Caco-2 (cell line): ENCODE measurements around the gene FAM171A2. TPM values are rescaled to one million over a fixed set of nuclear protein-coding genes. Genes with fewer than 3 reads are reported as not detected.

Experiments
- BruUV-seq: library from RNA; stranded (reverse); fragments of 400-500 nt; replicated peaks from 2 replicates; lab custom pipeline; 2021; lab: Mats Ljungman, UMichigan
- CTCF ChIA-PET: fragments of 300-600 bp; sonication (Branson Sonifier 250); formaldehyde crosslinking; loops from one replicate; lab custom pipeline; 2022; ENCODE audit warnings: antibody characterized with exemption; lab: Charles Lee
- POLR2A ChIA-PET: fragments of 300-600 bp; sonication (Branson Sonifier 250); formaldehyde crosslinking; loops from one replicate; lab custom pipeline; 2022; ENCODE audit warnings: antibody characterized with exemption; lab: Charles Lee
- DNase-seq, 2 experiments: peaks; one replicate each; pipeline versions ENCODE4 v3.0.0 to v3.0.0-alpha.2; 2020 to 2022
- H3K27me3 ChIP-seq: replicated peaks from 2 replicates; pipeline ENCODE4 v1.6.0; 2011; ENCODE audit warnings: low read length; ENCODE audit not compliant: control insufficient read depth, insufficient read depth
- H3K36me3 ChIP-seq: 2 replicates; pipeline ENCODE4 v1.5.1; 2011; ENCODE audit warnings: low read length; ENCODE audit not compliant: control insufficient read depth, insufficient read depth
- H3K4me1 ChIP-seq: fragments of 250-450 bp; sonication (Bioruptor Pico); 2 replicates; pipeline ENCODE4 v1.5.1; 2020; ENCODE audit warnings: mild to moderate bottlenecking
- H3K4me3 ChIP-seq: 2 replicates; pipeline ENCODE4 v1.5.1; 2011; ENCODE audit warnings: low read depth, mild to moderate bottlenecking, control low read depth, low read length
- H3K9me3 ChIP-seq: fragments of 250-450 bp; sonication (Bioruptor Pico); 2 replicates; pipeline ENCODE4 v1.5.1; 2020; ENCODE audit warnings: mild to moderate bottlenecking, moderate library complexity
- H3K27ac Mint-ChIP-seq: one replicate; pipeline ENCODE4 v1.8.0; 2022; ENCODE audit warnings: mixed read lengths; ENCODE audit not compliant: unreplicated experiment
- H3K27me3 Mint-ChIP-seq: one replicate; pipeline ENCODE4 v1.8.0; 2022; ENCODE audit warnings: mixed read lengths; ENCODE audit not compliant: insufficient read depth, unreplicated experiment
- H3K36me3 Mint-ChIP-seq: one replicate; pipeline ENCODE4 v1.8.0; 2022; ENCODE audit warnings: mild to moderate bottlenecking, mixed read lengths; ENCODE audit not compliant: insufficient read depth, unreplicated experiment
- H3K4me1 Mint-ChIP-seq: one replicate; pipeline ENCODE4 v1.8.0; 2022; ENCODE audit warnings: low read depth, mixed read lengths; ENCODE audit not compliant: unreplicated experiment
- H3K4me3 Mint-ChIP-seq: one replicate; pipeline ENCODE4 v1.8.0; 2022; ENCODE audit warnings: mild to moderate bottlenecking, moderate library complexity, mixed read lengths; ENCODE audit not compliant: unreplicated experiment
- H3K9me3 Mint-ChIP-seq: one replicate; pipeline ENCODE4 v1.8.0; 2022; ENCODE audit warnings: mixed read lengths; ENCODE audit not compliant: unreplicated experiment
- CTCF ChIP-seq, 2 experiments: fragments of 200-600 bp in 1 of 2; IDR thresholded peaks; 1 replicate in 1 of 2; 2 replicates in 1 of 2; pipeline versions ENCODE4 v1.5.1 to v1.8.0; 2011 to 2022; ENCODE audit warnings: antibody characterized with exemption in 1 of 2, control low read depth in 1 of 2, inconsistent platforms in 1 of 2, low read depth in 1 of 2, low read length in 1 of 2, mild to moderate bottlenecking in 1 of 2, moderate library complexity in 1 of 2; ENCODE audit not compliant: insufficient read depth in 1 of 2, severe bottlenecking in 1 of 2, unreplicated experiment in 1 of 2
- intact Hi-C: fragments of 100-400 bp; cut with micrococcal nuclease; formaldehyde crosslinking; loops from one replicate; pipeline ENCODE4 v1.10.0; 2022; ENCODE audit not compliant: unreplicated experiment
- total RNA-seq: library from RNA; stranded (reverse); gene quantifications from 2 replicates; pipeline ENCODE4 v1.2.3, GENCODE V29; 2022

Gene FAM171A2
- total RNA-seq, 1 experiment from 2014 or later: 3.6 TPM

DNA sequence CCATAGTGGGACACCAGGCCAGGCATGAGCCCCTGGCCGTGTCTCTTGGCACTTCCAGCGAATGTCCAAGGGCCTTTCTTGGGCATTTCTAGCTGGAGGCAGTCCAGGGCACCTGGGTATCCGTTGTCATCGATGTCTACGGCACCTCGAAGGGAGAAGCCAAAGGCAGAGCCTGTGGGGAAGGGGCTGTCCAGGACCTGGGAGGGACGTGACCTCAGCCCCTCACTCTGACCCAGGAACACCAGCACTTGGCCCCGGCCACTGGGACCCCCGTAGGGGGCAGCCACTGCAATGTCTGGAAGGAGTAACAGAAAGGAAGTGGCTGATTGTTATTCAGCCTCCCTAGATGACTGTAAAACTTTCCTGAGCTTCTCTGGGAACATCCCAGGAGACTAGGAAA lies 17.1 kb upstream of the FAM171A2 start:
- Histone ChIP-seq H3K27me3 (no peaks in the 10 kb centered on the region), H3K4me1 (no peaks in the 10 kb centered on the region), H3K4me3 (no peak overlapping the region), H3K9me3 (no peaks in the 10 kb centered on the region), H3K36me3 (no peaks in the 10 kb centered on the region)
- Mint-ChIP-seq H3K27ac (no peak overlapping the region), H3K9me3 (no peaks in the 10 kb centered on the region), H3K4me3 (no peak overlapping the region), H3K4me1 (no peaks in the 10 kb centered on the region), H3K36me3 (no peaks in the 10 kb centered on the region), H3K27me3 (peaks cover 10% of the 10 kb centered on the region)
- no TSS peak for BruUV-seq
- TF ChIP-seq CTCF (IDR thresholded peaks at IDR 0.05; ENCODE audit: insufficient read depth in 1 of 2, low read depth in 1 of 2, low read length in 1 of 2, severe bottlenecking in 1 of 2, unreplicated experiment in 1 of 2): no peak
- CTCF ChIA-PET: no interaction called here
- POLR2A ChIA-PET: no interaction called here
- intact Hi-C loops: no loop called here
- no peak for DNase-seq

DNA sequence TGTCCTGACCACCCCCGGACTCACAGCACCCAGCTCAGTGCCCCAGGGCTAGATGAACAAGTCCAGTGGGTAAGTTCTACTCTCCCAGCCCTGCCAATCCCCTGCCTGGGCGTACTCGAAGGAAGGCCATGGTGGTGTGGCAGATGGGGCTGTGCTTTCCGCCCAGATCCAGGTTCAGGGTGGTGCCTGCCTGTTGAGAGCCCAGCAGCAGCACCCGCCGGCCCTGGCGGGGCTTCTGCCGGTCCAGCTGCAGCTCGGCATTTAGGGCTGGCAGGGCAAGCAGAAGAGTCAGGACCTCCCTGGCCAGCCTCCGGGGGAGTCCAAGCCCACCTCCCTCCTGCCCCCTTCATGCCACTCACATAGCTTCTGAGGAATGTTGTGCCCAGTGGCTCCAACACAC lies 16.2 kb upstream of the FAM171A2 start:
- BruUV-seq: no TSS peak
- Histone ChIP-seq H3K4me3 (no peak overlapping the region), H3K27me3 (no peaks in the 10 kb centered on the region), H3K4me1 (no peaks in the 10 kb centered on the region), H3K9me3 (no peaks in the 10 kb centered on the region), H3K36me3 (no peaks in the 10 kb centered on the region)
- Mint-ChIP-seq H3K27ac (no peak overlapping the region), H3K4me1 (no peaks in the 10 kb centered on the region), H3K4me3 (no peak overlapping the region), H3K27me3 (peaks cover 10% of the 10 kb centered on the region), H3K9me3 (no peaks in the 10 kb centered on the region), H3K36me3 (no peaks in the 10 kb centered on the region)
- intact Hi-C loops: no loop called here
- POLR2A ChIA-PET: no interaction called here
- DNase-seq: no peak
- no peak for TF ChIP-seq CTCF (IDR thresholded peaks at IDR 0.05; ENCODE audit: insufficient read depth in 1 of 2, low read depth in 1 of 2, low read length in 1 of 2, severe bottlenecking in 1 of 2, unreplicated experiment in 1 of 2)
- CTCF ChIA-PET: interaction anchor here (0.5 to 0.6 kb wide), 2 partner anchors 180 to 291 kb away, joined by 4 read pairs; partner anchors contain the start of gene ATXN7L3

- H3K36me3 Mint-ChIP-seq: no peaks in the 10 kb centered on the region
Observed at GRCh38 chr17:44378171-44378705, 14.6 kb upstream of the FAM171A2 start.

More at GRCh38 chr17:44378171-44378705, 14.6 kb upstream of the FAM171A2 start:
- no peak overlapping the region for H3K27ac Mint-ChIP-seq
- ChIA-PET CTCF (no interaction called here), POLR2A (no interaction called here)
- no peak for TF ChIP-seq CTCF (IDR thresholded peaks at IDR 0.05; ENCODE audit: insufficient read depth in 1 of 2, low read depth in 1 of 2, low read length in 1 of 2, severe bottlenecking in 1 of 2, unreplicated experiment in 1 of 2)
- Histone ChIP-seq H3K27me3 (no peaks in the 10 kb centered on the region), H3K36me3 (no peaks in the 10 kb centered on the region), H3K4me3 (no peak overlapping the region), H3K9me3 (no peaks in the 10 kb centered on the region), H3K4me1 (no peaks in the 10 kb centered on the region)
- DNase-seq: no peak
- no peak overlapping the region for H3K4me3 Mint-ChIP-seq
- no TSS peak for BruUV-seq
- intact Hi-C loops: no loop called here
- peaks cover 10% of the 10 kb centered on the region for H3K27me3 Mint-ChIP-seq
- no peaks in the 10 kb centered on the region for H3K9me3 Mint-ChIP-seq
- no peaks in the 10 kb centered on the region for H3K4me1 Mint-ChIP-seq
